Measurements from ENCODE around the gene DNM3.

Gene DNM3

DNA sequence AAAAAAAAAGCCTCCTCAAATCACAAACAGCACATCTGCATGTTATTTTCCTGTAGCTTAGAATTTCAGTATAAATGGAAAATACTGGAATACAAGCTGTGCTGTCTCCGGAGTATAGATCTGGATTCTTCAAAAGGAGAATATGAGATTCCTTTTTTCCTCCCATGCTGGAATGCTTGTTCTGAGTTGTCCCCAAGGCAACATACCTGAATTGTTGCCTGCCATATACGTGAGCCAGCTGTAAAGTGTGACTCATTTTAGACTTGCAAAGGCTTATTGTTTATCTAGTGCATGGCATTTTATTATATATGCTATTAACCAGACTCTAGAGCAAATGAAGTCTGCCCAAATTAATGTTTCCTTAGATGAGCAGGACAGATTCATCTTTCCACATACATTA is 484.2 kb downstream of the DNM3 start:
- no peak for DNase-seq (ENCODE audit: low read depth)
- no peak overlapping the region for H3K4me3 ChIP-seq (ENCODE audit: low read depth, low read length)
- TF ChIP-seq, protein P1, sequence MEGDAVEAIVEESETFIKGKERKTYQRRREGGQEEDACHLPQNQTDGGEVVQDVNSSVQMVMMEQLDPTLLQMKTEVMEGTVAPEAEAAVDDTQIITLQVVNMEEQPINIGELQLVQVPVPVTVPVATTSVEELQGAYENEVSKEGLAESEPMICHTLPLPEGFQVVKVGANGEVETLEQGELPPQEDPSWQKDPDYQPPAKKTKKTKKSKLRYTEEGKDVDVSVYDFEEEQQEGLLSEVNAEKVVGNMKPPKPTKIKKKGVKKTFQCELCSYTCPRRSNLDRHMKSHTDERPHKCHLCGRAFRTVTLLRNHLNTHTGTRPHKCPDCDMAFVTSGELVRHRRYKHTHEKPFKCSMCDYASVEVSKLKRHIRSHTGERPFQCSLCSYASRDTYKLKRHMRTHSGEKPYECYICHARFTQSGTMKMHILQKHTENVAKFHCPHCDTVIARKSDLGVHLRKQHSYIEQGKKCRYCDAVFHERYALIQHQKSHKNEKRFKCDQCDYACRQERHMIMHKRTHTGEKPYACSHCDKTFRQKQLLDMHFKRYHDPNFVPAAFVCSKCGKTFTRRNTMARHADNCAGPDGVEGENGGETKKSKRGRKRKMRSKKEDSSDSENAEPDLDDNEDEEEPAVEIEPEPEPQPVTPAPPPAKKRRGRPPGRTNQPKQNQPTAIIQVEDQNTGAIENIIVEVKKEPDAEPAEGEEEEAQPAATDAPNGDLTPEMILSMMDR (IDR thresholded peaks at IDR 0.05; ENCODE audit: low read depth, low read length, missing control alignments): no peak

- TF ChIP-seq, protein P1 (IDR thresholded peaks at IDR 0.05; ENCODE audit: low read depth, low read length, missing control alignments): no peak
- no peak for DNase-seq (ENCODE audit: low read depth)
Measured at GRCh38 chr1:172326136-172326535, 484.8 kb downstream of the DNM3 start.

DNA sequence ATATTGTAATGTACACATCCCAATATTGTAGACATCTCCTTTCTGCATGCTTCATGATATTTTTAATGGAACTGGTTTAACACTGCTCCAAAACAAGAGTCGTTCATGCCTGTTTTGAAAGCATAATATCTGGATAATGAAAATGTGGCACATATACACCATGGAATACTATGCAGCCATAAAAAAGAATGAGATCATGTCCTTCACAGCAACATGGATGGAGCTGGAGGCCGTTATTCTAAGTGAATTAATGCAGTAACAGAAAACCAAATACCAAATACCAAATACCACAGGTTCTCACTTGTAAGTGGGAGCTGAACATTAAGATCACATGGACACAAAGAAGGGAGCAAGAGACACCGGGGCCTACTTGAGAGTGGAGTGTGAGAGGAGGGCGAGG is 487.0 kb downstream of the DNM3 start:
- TF ChIP-seq, protein P1 (IDR thresholded peaks at IDR 0.05; ENCODE audit: low read depth, low read length, missing control alignments): no peak
- no peak for DNase-seq (ENCODE audit: low read depth)
- H3K4me3 ChIP-seq (ENCODE audit: low read depth, low read length): no peak overlapping the region

More at GRCh38 chr1:172326136-172326535, 484.8 kb downstream of the DNM3 start:
- no peak overlapping the region for H3K4me3 ChIP-seq (ENCODE audit: low read depth, low read length)

GRCh38 chr1:172332230-172332629 is 490.9 kb downstream of the DNM3 start:
- H3K4me3 ChIP-seq (ENCODE audit: low read depth, low read length): no peak overlapping the region
- TF ChIP-seq, protein P1 (IDR thresholded peaks at IDR 0.05; ENCODE audit: low read depth, low read length, missing control alignments): no peak
- DNase-seq (ENCODE audit: low read depth): no peak

GRCh38 chr1:172335377-172335776 is 494.1 kb downstream of the DNM3 start:
- TF ChIP-seq, protein P1 (IDR thresholded peaks at IDR 0.05; ENCODE audit: low read depth, low read length, missing control alignments): no peak

DNA sequence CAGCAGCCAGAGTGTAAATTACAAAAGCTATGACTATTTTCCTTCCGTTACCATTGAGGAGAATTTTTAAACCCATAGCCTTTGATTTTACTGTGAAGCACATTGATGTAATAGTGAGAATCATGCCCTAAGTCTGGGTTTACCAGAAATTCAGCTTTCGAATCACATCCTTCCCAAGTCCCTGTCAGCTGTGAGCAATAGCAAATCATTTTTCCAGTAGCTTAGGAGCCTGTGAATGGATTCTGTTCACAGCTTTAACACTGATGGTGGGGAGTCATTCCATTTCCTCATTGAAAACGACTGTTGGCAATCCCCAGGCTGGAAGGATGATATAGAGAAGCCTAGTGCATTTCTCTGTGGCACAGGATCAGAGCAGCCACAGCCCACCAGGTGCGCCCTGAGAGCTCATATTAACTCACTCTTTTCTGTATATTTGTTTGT is 497.0 kb downstream of the DNM3 start:
- no peak overlapping the region; the same call in 1 of the 2 replicates for H3K4me3 ChIP-seq (ENCODE audit: low read depth, low read length)
- TF ChIP-seq, protein P1 (IDR thresholded peaks at IDR 0.05; ENCODE audit: low read depth, low read length, missing control alignments): no peak
- DNase-seq (ENCODE audit: low read depth): no peak

More at GRCh38 chr1:172335377-172335776, 494.1 kb downstream of the DNM3 start:
- no peak overlapping the region for H3K4me3 ChIP-seq (ENCODE audit: low read depth, low read length)
- no peak for DNase-seq (ENCODE audit: low read depth)

DNA sequence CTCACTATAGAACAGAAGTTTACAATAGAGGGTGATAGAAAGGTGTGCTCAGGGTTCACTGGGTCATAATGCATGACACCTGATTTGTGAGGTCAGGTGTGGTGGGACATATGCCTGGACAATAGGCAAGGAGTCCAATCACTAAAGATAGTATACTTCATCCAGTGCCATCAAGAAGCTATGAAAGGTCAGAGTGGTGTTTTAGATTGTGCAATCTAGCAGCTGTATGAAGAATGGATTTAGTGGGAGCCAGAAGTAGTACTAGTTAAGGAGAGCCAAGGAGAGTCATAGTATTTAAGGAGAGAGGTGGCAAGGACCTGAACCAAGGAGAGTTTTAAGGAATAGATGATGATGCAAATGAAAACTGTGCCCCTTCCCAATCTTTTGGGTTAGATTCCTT is 498.5 kb downstream of the DNM3 start:
- no peak for DNase-seq (ENCODE audit: low read depth)
- H3K4me3 ChIP-seq (ENCODE audit: low read depth, low read length): no peak overlapping the region
- TF ChIP-seq, protein P1 (IDR thresholded peaks at IDR 0.05; ENCODE audit: low read depth, low read length, missing control alignments): no peak
